Ovary (tissue), 3 donors: ENCODE data around the gene SRGAP2B.
"Not testable (repeated sequence)": the region's sequence is repeated elsewhere in the genome, so short reads cannot be mapped to it uniquely, and the experiment has no call there.

Source experiments
- CTCF ChIP-seq, 3 donors: fragments of 450-650 bp in 2 of 3; fragments of 200-600 bp in 1 of 3; IDR thresholded peaks; one replicate each; pipeline versions ENCODE4 v1.5.1 to v1.8.0; 2016 to 2022; ENCODE audit warnings: antibody characterized with exemption in 3 of 3, mild to moderate bottlenecking in 1 of 3
- EP300 ChIP-seq: sonication (generic); formaldehyde crosslinking; IDR thresholded peaks from one replicate; pipeline ENCODE4 v1.6.1; 2017; ENCODE audit warnings: antibody characterized with exemption
- POLR2A ChIP-seq: fragments of 450-650 bp; IDR thresholded peaks from one replicate; pipeline ENCODE4 v1.6.1; 2017; ENCODE audit warnings: antibody characterized with exemption, mild to moderate bottlenecking, moderate library complexity
- donor health status: DM: no; HTN: no; CAD: no.

GRCh38 chr1:144923640-144924039, 171.5 kb downstream of the SRGAP2B start:
- TF ChIP-seq POLR2A; CTCF (IDR thresholded peaks at IDR 0.05); EP300: not testable (repeated sequence)
